Activated CD4-positive, alpha-beta T cell treated with anti-CD3 and anti-CD28 coated beads, Interleukin-2, amount 50 U/mL, for 4 hours (primary cell): ENCODE data around the gene RAB11FIP4.

ENCODE experiments used
- DNase-seq, 2 experiments: peaks; one replicate each; pipeline ENCODE4 v3.0.0-alpha.2; 2020

Gene RAB11FIP4

GRCh38 chr17:31572341-31572740 is 180.9 kb downstream of the RAB11FIP4 start:
- no peak for DNase-seq

- DNase-seq: no peak
Observed at GRCh38 chr17:31573047-31573446, 181.6 kb downstream of the RAB11FIP4 start.

DNA sequence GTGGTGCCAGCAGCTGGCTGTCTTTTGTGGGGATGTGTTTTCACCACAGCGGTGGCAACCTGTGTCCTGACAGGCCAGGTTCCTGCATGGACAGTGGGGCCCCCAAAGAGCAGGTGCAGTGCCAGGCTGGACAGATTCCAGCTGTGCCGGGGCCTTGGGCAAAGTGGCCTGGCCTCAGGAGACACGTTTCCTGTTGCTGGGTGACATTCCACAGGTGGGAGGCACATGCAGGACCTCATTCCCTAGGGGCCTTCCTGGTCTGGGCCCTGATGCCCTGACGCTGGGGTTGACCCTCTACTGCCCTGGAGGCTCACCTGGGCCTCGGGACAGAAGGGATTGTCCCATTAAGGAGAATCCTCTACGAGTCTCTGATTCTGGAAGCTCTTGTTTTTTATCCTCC is 182.4 kb downstream of the RAB11FIP4 start:
- no peak for DNase-seq

- no peak for DNase-seq
Observed at GRCh38 chr17:31574458-31574857, 183.0 kb downstream of the RAB11FIP4 start.

DNA sequence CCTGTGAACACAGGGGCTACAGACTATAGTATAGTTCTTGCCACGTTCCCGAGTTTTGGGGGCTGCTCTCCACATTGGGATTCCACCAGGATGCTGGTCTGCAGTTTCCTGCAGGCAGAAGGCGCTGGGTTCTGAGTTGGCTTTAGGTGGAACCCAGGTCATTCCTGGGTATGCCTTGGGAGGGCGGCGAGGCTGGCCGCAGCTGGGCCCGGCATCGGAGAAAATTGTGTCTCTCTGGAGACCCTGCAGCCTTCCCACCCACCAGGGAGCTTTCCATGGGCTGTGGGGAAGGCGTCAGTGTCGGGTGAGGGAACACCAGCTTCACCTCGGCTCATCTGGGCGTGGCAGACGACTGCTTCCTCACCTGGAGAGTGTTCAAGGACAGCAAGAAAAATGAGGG is 183.6 kb downstream of the RAB11FIP4 start:
- no peak for DNase-seq

GRCh38 chr17:31579265-31579664 is 187.8 kb downstream of the RAB11FIP4 start:
- DNase-seq: no peak

DNA sequence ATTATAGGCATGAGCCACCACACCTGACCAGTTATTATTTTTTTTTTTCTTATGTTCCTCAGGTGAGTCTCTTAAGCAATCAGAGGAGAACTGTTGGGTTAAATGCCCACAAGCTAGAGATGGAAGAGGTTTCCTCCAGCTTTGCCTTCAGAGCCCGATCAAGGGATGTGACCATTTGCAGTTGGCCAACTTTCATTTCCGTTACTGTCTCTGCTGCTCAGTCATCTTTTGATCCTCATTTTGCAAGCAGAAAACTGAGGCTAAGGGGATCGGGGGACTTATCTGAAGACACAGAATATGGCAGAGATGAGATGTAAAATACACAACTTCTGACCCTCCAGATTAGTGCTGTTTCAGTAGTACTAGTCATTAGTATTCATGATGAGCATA is 188.8 kb downstream of the RAB11FIP4 start:
- no peak for DNase-seq

DNA sequence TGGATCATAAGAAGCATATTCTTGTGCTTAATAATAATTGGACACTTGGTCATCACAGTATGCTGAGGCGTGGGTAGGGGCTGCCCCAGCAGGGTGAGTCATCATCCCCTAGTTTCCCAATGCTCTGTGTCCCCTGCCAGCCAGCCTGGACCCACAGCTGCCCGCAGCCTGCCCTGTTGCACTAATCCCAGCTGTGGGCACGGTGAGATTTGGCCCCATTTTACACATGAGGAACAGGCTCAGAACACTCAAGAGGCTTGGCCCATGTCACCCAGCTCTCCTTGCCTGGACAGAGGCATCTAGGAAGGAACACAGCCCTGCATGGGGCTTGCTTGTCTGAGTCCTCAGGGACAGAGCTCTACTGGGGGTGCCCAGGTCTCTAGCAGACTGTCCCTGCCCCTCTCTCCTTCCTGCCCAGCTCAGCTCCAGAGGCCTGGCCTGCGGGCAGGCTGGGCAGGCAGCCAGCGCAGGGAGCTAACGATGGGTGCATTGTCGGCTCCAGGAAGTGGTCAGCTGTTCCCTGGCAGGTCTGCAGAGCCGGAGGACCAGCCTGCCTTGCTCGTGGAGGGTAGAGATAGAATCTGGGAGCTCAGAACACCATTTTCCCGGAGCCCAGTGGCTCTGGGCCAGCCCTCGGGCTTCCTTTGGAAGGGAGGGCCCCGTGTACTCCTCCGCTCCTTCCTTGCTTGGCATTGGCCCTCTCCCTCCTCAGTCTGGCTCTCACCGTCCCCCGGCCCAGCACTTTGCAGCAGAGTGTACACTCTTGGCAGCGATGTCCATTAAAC is 189.4 kb downstream of the RAB11FIP4 start:
- DNase-seq: no peak

- DNase-seq: no peak
Observed at GRCh38 chr17:31581491-31581890, 190.0 kb downstream of the RAB11FIP4 start.

- no peak for DNase-seq
Observed at GRCh38 chr17:31582151-31582907, 190.9 kb downstream of the RAB11FIP4 start.

GRCh38 chr17:31583772-31584356 is 192.4 kb downstream of the RAB11FIP4 start:
- no peak for DNase-seq

GRCh38 chr17:31584438-31585279 is 193.2 kb downstream of the RAB11FIP4 start:
- DNase-seq: no peak

DNA sequence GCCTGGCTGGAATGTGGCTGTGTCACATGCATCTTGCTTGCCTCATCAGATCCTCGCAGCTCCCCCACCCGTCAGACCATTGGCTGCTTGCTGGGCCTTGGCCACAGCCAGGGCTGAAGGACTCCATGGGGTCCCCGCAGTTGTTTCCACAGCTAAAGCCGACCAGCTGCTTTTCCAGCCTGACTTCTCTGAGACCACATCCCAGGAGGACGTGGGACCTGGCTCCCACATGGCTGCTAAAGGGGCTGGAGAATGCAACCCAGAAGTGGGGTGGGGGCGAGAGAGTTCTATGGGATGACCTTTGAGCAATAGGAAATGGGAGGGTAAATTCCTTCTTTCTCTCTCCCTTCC is 193.8 kb downstream of the RAB11FIP4 start:
- DNase-seq: no peak

GRCh38 chr17:31586946-31587345 is 195.5 kb downstream of the RAB11FIP4 start:
- no peak for DNase-seq

DNA sequence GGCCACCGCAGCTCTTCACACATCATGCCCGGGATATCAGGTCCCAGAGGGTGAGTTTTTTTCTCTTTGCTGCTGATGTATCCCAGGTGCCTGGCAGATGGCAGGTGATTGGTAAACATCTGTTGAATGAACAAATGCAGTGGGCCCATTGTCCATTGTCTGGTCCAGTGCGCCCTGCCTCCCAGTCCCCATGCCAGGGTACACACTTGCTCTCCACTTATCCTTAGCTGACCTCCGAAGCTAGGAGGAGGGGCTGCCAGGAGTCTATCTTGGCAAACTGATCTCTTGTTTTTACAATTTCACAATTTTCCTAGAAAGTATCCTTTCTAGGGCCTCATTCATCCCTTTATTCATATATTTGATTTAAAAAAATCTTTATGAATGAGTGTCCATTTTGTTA is 196.0 kb downstream of the RAB11FIP4 start:
- DNase-seq: no peak
